GM12891 (cell line): Measurements from ENCODE around the gene FRYL.

Experiments used
- POLR2A ChIP-seq: IDR thresholded peaks from 2 replicates; pipeline ENCODE4 v1.6.1; 2011; ENCODE audit warnings: low read depth, low read length, control low read depth
- POLR2AphosphoS5 ChIP-seq: IDR thresholded peaks from 2 replicates; pipeline ENCODE4 v1.6.1; 2011; ENCODE audit warnings: low read depth, low read length, control low read depth
- POU2F2 ChIP-seq: IDR thresholded peaks from 2 replicates; pipeline ENCODE4 v1.6.1; 2011; ENCODE audit warnings: low read depth, mild to moderate bottlenecking, control low read depth, low read length, moderate library complexity
- TAF1 ChIP-seq: IDR thresholded peaks from 2 replicates; pipeline ENCODE4 v1.6.1; 2011; ENCODE audit warnings: low read depth, low read length, control low read depth

GRCh38 chr4:48467891-48468290, 312.2 kb downstream of the FRYL start:
- TF ChIP-seq POLR2AphosphoS5 (no peak), POLR2A (no peak), TAF1 (no peak), POU2F2 (no peak)
